Natural killer cell (primary cell): ENCODE measurements around the gene IRF1. TPM values are rescaled to one million over a fixed set of nuclear protein-coding genes. Genes with fewer than 3 reads are reported as not detected.

Experiments used
- ATAC-seq, 3 donors: fragments of 150-1000 bp in 2 of 3; fragments of 200-7000 bp in 1 of 3; cut with Tn5 transposase; 1 replicate in 1 of 3; 2 replicates in 2 of 3; pipeline ENCODE4 v1.10.0; 2021; ENCODE audit warnings: mild to moderate bottlenecking in 2 of 3, moderate library complexity in 2 of 3
- DNase-seq, 2 donors: peaks; one replicate each; pipeline versions ENCODE4 v3.0.0 to v3.0.0-alpha.2; 2013 to 2021; ENCODE audit warnings: mixed read lengths in 1 of 2
- H3K27ac ChIP-seq: one replicate; pipeline ENCODE4 v1.5.1; 2013; ENCODE audit warnings: mild to moderate bottlenecking, low read length
- H3K27me3 ChIP-seq: one replicate; pipeline ENCODE4 v1.6.1; 2013; ENCODE audit warnings: low read length; ENCODE audit not compliant: control insufficient read depth, insufficient read depth
- H3K36me3 ChIP-seq: one replicate; pipeline ENCODE4 v1.6.1; 2013; ENCODE audit warnings: low read length; ENCODE audit not compliant: control insufficient read depth, insufficient read depth
- H3K4me1 ChIP-seq: one replicate; pipeline ENCODE4 v1.6.1; 2013; ENCODE audit warnings: low read length; ENCODE audit not compliant: control insufficient read depth, insufficient read depth
- H3K4me3 ChIP-seq: one replicate; pipeline ENCODE4 v1.5.1; 2013; ENCODE audit warnings: low read length
- H3K9me3 ChIP-seq: one replicate; pipeline ENCODE4 v1.6.1; 2013; ENCODE audit warnings: low read length; ENCODE audit not compliant: control insufficient read depth, insufficient read depth
- H3K27ac Mint-ChIP-seq, 2 donors: one replicate each; pipeline ENCODE4 v1.8.0; 2022; ENCODE audit warnings: mild to moderate bottlenecking in 2 of 2, mixed read lengths in 2 of 2, moderate library complexity in 1 of 2
- H3K27me3 Mint-ChIP-seq, 2 donors: one replicate each; pipeline ENCODE4 v1.8.0; 2022; ENCODE audit warnings: low read depth in 2 of 2, mixed read lengths in 2 of 2
- H3K36me3 Mint-ChIP-seq: one replicate; pipeline ENCODE4 v1.8.0; 2022; ENCODE audit warnings: mixed read lengths
- H3K4me1 Mint-ChIP-seq, 2 donors: one replicate each; pipeline ENCODE4 v1.8.0; 2022; ENCODE audit warnings: mixed read lengths in 2 of 2
- H3K4me3 Mint-ChIP-seq: one replicate; pipeline ENCODE4 v1.8.0; 2022; ENCODE audit warnings: mild to moderate bottlenecking, moderate library complexity, mixed read lengths
- H3K9me3 Mint-ChIP-seq, 2 donors: one replicate each; pipeline ENCODE4 v1.8.0; 2022; ENCODE audit warnings: mixed read lengths in 2 of 2
- CTCF ChIP-seq: fragments of 200-600 bp; IDR thresholded peaks from one replicate; pipeline ENCODE4 v1.8.0; 2022; ENCODE audit warnings: antibody characterized with exemption
- WGBS: methylation state at CpG from one replicate; pipeline ENCODE4 v1.1.7; 2013; ENCODE audit warnings: missing lambda C conversion rate; ENCODE audit not compliant: insufficient coverage; 5-methylcytosine and 5-hydroxymethylcytosine counted together
- intact Hi-C: fragments of 100-400 bp; cut with micrococcal nuclease; formaldehyde crosslinking; loops from one replicate; pipeline ENCODE4 v1.14.2; 2022
- total RNA-seq, 4 donors: library from RNA; stranded (reverse); fragments of 120-200 nt in 1 of 4; gene quantifications; one replicate each; pipeline versions ENCODE4 v1.2.3 to v1.2.4, GENCODE V29; 2013 to 2022

Gene IRF1
- total RNA-seq, 3 donors from 2014 or later (not counting 1 experiment from before 2014, with no cell fraction given): 1,190 to 1,513 (median 1,282) TPM

DNA sequence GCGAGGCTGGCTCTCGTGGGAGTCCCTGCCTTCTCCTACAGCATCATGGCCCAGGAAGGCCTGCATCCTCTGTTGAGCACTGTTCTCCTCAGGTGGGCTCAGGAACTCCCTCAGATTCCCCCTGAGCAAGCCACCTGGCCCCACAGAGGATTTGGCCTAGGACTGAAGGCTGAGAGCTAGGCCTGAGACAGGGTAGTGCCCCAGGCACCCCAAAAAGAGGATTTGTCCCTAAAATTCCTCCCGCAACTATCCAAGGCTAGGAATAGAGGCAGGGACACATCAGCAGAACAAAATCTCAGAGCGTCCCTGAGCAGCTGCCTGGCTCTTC lies 11.0 kb upstream of the IRF1 start:
- Histone ChIP-seq H3K9me3 (no peaks in the 10 kb centered on the region), H3K4me3 (no peak overlapping the region), H3K36me3 (no peaks in the 10 kb centered on the region), H3K27me3 (no peaks in the 10 kb centered on the region), H3K27ac (peak overlapping the region; percentile 14), H3K4me1 (peaks cover 50% of the 10 kb centered on the region)
- no peak for TF ChIP-seq CTCF
- no peak overlapping the region for H3K4me3 Mint-ChIP-seq
- DNase-seq: no peak
- no peaks in the 10 kb centered on the region for H3K36me3 Mint-ChIP-seq
- WGBS: 73% methylated on average over 4 of the region's 4 CpGs
- H3K9me3 Mint-ChIP-seq: no peaks in the 10 kb centered on the region
- H3K4me1 Mint-ChIP-seq: peaks cover 35 to 47% of the 10 kb centered on the region in 2 donors
- no peaks in the 10 kb centered on the region for H3K27me3 Mint-ChIP-seq
- intact Hi-C loops: loop anchor here (1.0 to 5.0 kb wide), 3 partner anchors 115 to 321 kb away; no protein-coding TSS in a partner anchor
- H3K27ac Mint-ChIP-seq: peak overlapping the region in 1 of 2 donors; percentile 95
- no peak for ATAC-seq

- Histone ChIP-seq H3K27ac (peak overlapping the region; percentile 53), H3K9me3 (no peaks in the 10 kb centered on the region), H3K4me1 (peaks cover 50% of the 10 kb centered on the region), H3K27me3 (no peaks in the 10 kb centered on the region), H3K36me3 (no peaks in the 10 kb centered on the region), H3K4me3 (no peak overlapping the region)
- Mint-ChIP-seq H3K27ac (peak overlapping the region; percentile 95 to 100), H3K9me3 (no peaks in the 10 kb centered on the region), H3K4me3 (no peak overlapping the region), H3K36me3 (no peaks in the 10 kb centered on the region), H3K27me3 (no peaks in the 10 kb centered on the region), H3K4me1 (peaks cover 35 to 49% of the 10 kb centered on the region in 2 donors)
- TF ChIP-seq CTCF: peak; percentile 84
- DNase-seq: peak; percentile 68 to 92
- intact Hi-C loops: loop anchor here (1.0 to 5.0 kb wide), 3 partner anchors 115 to 321 kb away; no protein-coding TSS in a partner anchor
- ATAC-seq: peak; percentile 47 to 62 (median 61)
- 31% methylated on average over 6 of the region's 6 CpGs for WGBS
Observed at GRCh38 chr5:132500931-132501628, 10.5 kb upstream of the IRF1 start.

- no peaks in the 10 kb centered on the region for H3K36me3 Mint-ChIP-seq
- H3K4me1 Mint-ChIP-seq: peaks cover 38 to 50% of the 10 kb centered on the region in 2 donors
- no peak overlapping the region for H3K4me3 ChIP-seq
- no peaks in the 10 kb centered on the region for H3K9me3 Mint-ChIP-seq
- WGBS: 89% methylated on average over 6 of the region's 6 CpGs
- peak overlapping the region; percentile 53 for H3K27ac ChIP-seq
- peaks cover 56% of the 10 kb centered on the region for H3K4me1 ChIP-seq
- TF ChIP-seq CTCF: no peak
- peak overlapping the region; percentile 95 to 100 for H3K27ac Mint-ChIP-seq
- H3K4me3 Mint-ChIP-seq: no peak overlapping the region
- H3K9me3 ChIP-seq: no peaks in the 10 kb centered on the region
- intact Hi-C loops: loop anchor here (5.0 kb wide), 1 partner anchor 322 kb away; no protein-coding TSS in a partner anchor
- peak in 1 of 2 donors; percentile 25 for DNase-seq
- ATAC-seq: no peak
- no peaks in the 10 kb centered on the region for H3K27me3 ChIP-seq
- H3K27me3 Mint-ChIP-seq: no peaks in the 10 kb centered on the region
- no peaks in the 10 kb centered on the region for H3K36me3 ChIP-seq
Observed at GRCh38 chr5:132500244-132500930, 9.8 kb upstream of the IRF1 start.
